HEK293 (cell line): ENCODE measurements around the gene PCOLCE2.

Experiments used
- CTCF ChIA-PET: fragments of 350-600 bp; formaldehyde crosslinking; extraction: SDS; loops from one replicate; lab custom pipeline; 2021; ENCODE audit warnings: antibody characterized with exemption; lab: Yijun Ruan, JAX
- POLR2A ChIA-PET: fragments of 300-600 bp; formaldehyde crosslinking; extraction: SDS; loops from one replicate; lab custom pipeline; 2020; ENCODE audit warnings: antibody characterized with exemption, inconsistent platforms; lab: Yijun Ruan, JAX
- H3K27ac ChIP-seq: fragments of 200-500 bp; sonication (Bioruptor generic); 2 replicates; pipeline ENCODE4 v1.5.1; 2014; ENCODE audit warnings: low read depth, low read length, control low read depth, inconsistent platforms; ENCODE audit errors: extremely low read depth
- H3K36me3 ChIP-seq, 2 experiments: fragments of 200-500 bp in 1 of 2; sonication (Bioruptor generic) in 1 of 2; 1 replicate in 1 of 2; 2 replicates in 1 of 2; pipeline ENCODE4 v1.5.1; 2014 to 2017; ENCODE audit warnings: inconsistent platforms in 2 of 2, low read length in 2 of 2; ENCODE audit not compliant: control insufficient read depth in 2 of 2, insufficient read depth in 1 of 2
- H3K4me1 ChIP-seq: fragments of 200-500 bp; sonication (Bioruptor generic); 2 replicates; pipeline ENCODE4 v1.5.1; 2014; ENCODE audit warnings: mild to moderate bottlenecking, low read length, inconsistent platforms; ENCODE audit not compliant: control insufficient read depth, insufficient read depth
- H3K4me3 ChIP-seq: 2 replicates; pipeline ENCODE4 v1.5.1; 2011; ENCODE audit warnings: low read depth, mild to moderate bottlenecking, control low read depth, low read length, moderate library complexity
- H3K9me3 ChIP-seq: fragments of 200-500 bp; sonication (Bioruptor generic); 2 replicates; pipeline ENCODE4 v1.5.1; 2014; ENCODE audit warnings: low read depth, low read length, inconsistent platforms; ENCODE audit not compliant: control insufficient read depth, insufficient read depth
- CTCF ChIP-seq: fragments of 450-650 bp; formaldehyde crosslinking; IDR thresholded peaks from 2 replicates; pipeline ENCODE4 v1.5.1; 2016; ENCODE audit warnings: missing biosample characterization, missing genetic modification characterization
- KLF8 ChIP-seq: fragments of 450-650 bp; formaldehyde crosslinking; IDR thresholded peaks from 2 replicates; pipeline ENCODE4 v1.5.1; 2016; ENCODE audit warnings: missing biosample characterization, missing genetic modification characterization
- ZNF148 ChIP-seq: fragments of 450-650 bp; formaldehyde crosslinking; IDR thresholded peaks from 2 replicates; pipeline ENCODE4 v1.5.0; 2017; ENCODE audit warnings: missing biosample characterization, missing genetic modification characterization, borderline replicate concordance
- ZNF221 ChIP-seq: fragments of 450-650 bp; formaldehyde crosslinking; IDR thresholded peaks from 2 replicates; pipeline ENCODE4 v1.5.1; 2017; ENCODE audit warnings: missing biosample characterization, missing genetic modification characterization, borderline replicate concordance
- ZNF248 ChIP-seq: fragments of 450-650 bp; formaldehyde crosslinking; IDR thresholded peaks from 2 replicates; pipeline ENCODE4 v1.5.1; 2017; ENCODE audit warnings: missing biosample characterization, missing genetic modification characterization
- ZNF398 ChIP-seq: fragments of 450-650 bp; formaldehyde crosslinking; IDR thresholded peaks from 2 replicates; pipeline ENCODE4 v1.5.1; 2017; ENCODE audit warnings: missing biosample characterization, missing genetic modification characterization
- ZNF544 ChIP-seq: fragments of 450-650 bp; formaldehyde crosslinking; IDR thresholded peaks from 2 replicates; pipeline ENCODE4 v1.5.0; 2017; ENCODE audit warnings: missing biosample characterization, missing genetic modification characterization
- TF ChIP-seq, protein P1 (sequence below): fragments of 450-650 bp; formaldehyde crosslinking; IDR thresholded peaks from 2 replicates; pipeline ENCODE4 v1.5.1; 2017; ENCODE audit warnings: missing biosample characterization, missing genetic modification characterization
- TF ChIP-seq, protein P2 (sequence below): fragments of 450-650 bp; formaldehyde crosslinking; IDR thresholded peaks from 2 replicates; pipeline ENCODE4 v1.5.1; 2016; ENCODE audit warnings: missing biosample characterization, missing genetic modification characterization, borderline replicate concordance
- TF ChIP-seq, protein P3 (sequence below): fragments of 450-650 bp; formaldehyde crosslinking; IDR thresholded peaks from 2 replicates; pipeline ENCODE4 v1.5.1; 2016; ENCODE audit warnings: missing biosample characterization, missing genetic modification characterization
- TF ChIP-seq, protein P4 (sequence below): fragments of 450-650 bp; formaldehyde crosslinking; IDR thresholded peaks from 2 replicates; pipeline ENCODE4 v1.5.1; 2016; ENCODE audit warnings: missing biosample characterization, missing genetic modification characterization
- TF ChIP-seq, protein P5 (sequence below): fragments of 450-650 bp; formaldehyde crosslinking; IDR thresholded peaks from 2 replicates; pipeline ENCODE4 v1.5.1; 2016; ENCODE audit warnings: missing biosample characterization, missing genetic modification characterization

PCOLCE2 gene

DNA sequence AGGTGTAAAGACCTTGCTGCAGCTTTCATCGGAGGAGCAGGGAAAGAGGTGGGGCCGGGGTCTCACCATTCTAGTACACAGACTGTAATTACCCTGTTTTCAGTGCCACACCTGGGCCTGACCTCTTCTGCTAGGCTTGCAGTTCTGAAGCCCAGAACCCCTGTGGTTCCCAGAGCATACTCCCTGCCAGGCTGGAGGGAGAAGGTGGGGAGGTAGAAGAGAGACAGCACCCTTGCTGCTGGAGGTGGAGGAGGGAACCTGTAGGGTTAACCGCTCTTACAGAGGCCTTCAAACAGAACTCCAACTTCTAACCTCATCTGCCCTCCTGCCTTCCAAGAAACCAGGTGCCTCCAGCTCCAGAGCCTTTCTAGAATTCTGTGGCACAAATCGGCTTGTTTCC is 27.0 kb downstream of the PCOLCE2 start:
- TF ChIP-seq, protein P1, sequence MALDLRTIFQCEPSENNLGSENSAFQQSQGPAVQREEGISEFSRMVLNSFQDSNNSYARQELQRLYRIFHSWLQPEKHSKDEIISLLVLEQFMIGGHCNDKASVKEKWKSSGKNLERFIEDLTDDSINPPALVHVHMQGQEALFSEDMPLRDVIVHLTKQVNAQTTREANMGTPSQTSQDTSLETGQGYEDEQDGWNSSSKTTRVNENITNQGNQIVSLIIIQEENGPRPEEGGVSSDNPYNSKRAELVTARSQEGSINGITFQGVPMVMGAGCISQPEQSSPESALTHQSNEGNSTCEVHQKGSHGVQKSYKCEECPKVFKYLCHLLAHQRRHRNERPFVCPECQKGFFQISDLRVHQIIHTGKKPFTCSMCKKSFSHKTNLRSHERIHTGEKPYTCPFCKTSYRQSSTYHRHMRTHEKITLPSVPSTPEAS (tag by site-specific recombination), result no peak
- TF ChIP-seq, protein P2, sequence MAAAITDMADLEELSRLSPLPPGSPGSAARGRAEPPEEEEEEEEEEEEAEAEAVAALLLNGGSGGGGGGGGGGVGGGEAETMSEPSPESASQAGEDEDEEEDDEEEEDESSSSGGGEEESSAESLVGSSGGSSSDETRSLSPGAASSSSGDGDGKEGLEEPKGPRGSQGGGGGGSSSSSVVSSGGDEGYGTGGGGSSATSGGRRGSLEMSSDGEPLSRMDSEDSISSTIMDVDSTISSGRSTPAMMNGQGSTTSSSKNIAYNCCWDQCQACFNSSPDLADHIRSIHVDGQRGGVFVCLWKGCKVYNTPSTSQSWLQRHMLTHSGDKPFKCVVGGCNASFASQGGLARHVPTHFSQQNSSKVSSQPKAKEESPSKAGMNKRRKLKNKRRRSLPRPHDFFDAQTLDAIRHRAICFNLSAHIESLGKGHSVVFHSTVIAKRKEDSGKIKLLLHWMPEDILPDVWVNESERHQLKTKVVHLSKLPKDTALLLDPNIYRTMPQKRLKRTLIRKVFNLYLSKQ (tag by site-specific recombination), result no peak
- no peak for TF ChIP-seq ZNF221
- Histone ChIP-seq H3K4me1 (peaks cover 6% of the 10 kb centered on the region; the same call in 1 of the 2 replicates), H3K36me3 (no peaks in the 10 kb centered on the region), H3K9me3 (no peaks in the 10 kb centered on the region), H3K4me3 (no peak overlapping the region), H3K27ac (no peak overlapping the region)
- ChIA-PET CTCF (no interaction called here), POLR2A (no interaction called here)

DNA sequence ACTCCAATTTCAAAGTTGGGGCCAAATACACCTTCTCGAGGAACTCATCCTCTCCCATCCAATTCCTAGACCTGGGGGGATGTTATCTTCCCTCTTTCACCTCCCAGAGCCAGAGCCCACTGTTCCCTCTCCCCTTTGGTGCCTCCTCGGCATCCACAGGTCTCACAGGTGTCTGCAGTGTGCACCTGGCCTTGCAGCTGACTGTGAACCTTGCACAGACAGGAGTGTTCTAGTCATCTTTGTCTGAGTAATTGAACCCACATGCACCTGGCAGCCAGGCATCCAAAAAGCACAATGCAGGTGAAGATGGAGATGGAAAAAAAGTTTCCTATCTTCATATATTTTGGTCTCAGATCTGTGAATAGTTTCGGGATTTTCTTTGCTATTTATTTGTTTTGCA is 30.8 kb downstream of the PCOLCE2 start:
- ChIA-PET POLR2A (no interaction called here), CTCF (interaction anchor here (1.2 to 1.7 kb wide), 2 partner anchors 8 to 30 kb away, joined by 4 to 5 read pairs; no protein-coding TSS in a partner anchor)
- no peaks in the 10 kb centered on the region for H3K36me3 ChIP-seq
- H3K27ac ChIP-seq, result no peak overlapping the region
- no peak overlapping the region for H3K4me3 ChIP-seq
- 0 out of 2 replicates have a peak, but pooled peaks cover 2% of the 10 kb centered on the region for H3K4me1 ChIP-seq
- no peak for TF ChIP-seq ZNF248 (tag by site-specific recombination)
- TF ChIP-seq KLF8 (tag by site-specific recombination), result no peak
- TF ChIP-seq ZNF148, result no peak
- H3K9me3 ChIP-seq, result no peaks in the 10 kb centered on the region

DNA sequence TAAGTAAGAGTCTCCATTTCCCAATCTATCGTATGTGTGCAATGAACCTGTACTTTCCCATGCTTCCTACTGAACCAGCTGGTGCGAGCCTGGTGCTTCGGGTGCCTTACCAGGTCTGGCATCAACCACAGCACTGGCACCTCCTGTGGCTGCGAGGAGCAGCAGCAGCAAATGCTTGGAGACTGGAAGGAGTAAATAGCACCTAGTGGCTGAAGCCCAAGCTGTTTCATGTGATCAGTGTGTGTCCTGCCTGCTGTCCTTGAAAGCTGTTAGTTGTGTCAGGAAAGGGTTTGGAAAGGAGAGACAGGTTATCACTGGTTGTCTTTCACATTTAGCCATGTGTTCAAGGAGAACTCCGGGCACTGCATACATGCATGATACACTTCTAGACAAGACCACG is 31.8 kb downstream of the PCOLCE2 start:
- CTCF ChIA-PET, result interaction anchor here (0.6 to 1.7 kb wide), 5 partner anchors 9 to 106 kb away, joined by 3 to 5 read pairs (median 4); no protein-coding TSS in a partner anchor
- TF ChIP-seq, protein P3, sequence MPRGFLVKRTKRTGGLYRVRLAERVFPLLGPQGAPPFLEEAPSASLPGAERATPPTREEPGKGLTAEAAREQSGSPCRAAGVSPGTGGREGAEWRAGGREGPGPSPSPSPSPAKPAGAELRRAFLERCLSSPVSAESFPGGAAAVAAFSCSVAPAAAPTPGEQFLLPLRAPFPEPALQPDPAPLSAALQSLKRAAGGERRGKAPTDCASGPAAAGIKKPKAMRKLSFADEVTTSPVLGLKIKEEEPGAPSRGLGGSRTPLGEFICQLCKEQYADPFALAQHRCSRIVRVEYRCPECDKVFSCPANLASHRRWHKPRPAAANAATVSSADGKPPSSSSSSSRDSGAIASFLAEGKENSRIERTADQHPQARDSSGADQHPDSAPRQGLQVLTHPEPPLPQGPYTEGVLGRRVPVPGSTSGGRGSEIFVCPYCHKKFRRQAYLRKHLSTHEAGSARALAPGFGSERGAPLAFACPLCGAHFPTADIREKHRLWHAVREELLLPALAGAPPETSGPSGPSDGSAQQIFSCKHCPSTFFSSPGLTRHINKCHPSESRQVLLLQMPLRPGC (tag by site-specific recombination), result no peak
- TF ChIP-seq ZNF544 (tag by site-specific recombination) (no peak), CTCF (0 out of 2 replicates have a peak, but pooled peaks have one; percentile 22), ZNF398 (tag by site-specific recombination) (no peak)
- TF ChIP-seq, protein P4, sequence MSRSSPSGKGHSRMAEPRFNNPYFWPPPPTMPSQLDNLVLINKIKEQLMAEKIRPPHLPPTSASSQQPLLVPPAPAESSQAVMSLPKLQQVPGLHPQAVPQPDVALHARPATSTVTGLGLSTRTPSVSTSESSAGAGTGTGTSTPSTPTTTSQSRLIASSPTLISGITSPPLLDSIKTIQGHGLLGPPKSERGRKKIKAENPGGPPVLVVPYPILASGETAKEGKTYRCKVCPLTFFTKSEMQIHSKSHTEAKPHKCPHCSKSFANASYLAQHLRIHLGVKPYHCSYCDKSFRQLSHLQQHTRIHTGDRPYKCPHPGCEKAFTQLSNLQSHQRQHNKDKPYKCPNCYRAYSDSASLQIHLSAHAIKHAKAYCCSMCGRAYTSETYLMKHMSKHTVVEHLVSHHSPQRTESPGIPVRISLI (tag by site-specific recombination), result no peak
- TF ChIP-seq, protein P5, sequence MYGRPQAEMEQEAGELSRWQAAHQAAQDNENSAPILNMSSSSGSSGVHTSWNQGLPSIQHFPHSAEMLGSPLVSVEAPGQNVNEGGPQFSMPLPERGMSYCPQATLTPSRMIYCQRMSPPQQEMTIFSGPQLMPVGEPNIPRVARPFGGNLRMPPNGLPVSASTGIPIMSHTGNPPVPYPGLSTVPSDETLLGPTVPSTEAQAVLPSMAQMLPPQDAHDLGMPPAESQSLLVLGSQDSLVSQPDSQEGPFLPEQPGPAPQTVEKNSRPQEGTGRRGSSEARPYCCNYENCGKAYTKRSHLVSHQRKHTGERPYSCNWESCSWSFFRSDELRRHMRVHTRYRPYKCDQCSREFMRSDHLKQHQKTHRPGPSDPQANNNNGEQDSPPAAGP (tag by site-specific recombination), result no peak
- Histone ChIP-seq H3K9me3 (no peaks in the 10 kb centered on the region), H3K36me3 (no peaks in the 10 kb centered on the region), H3K27ac (no peak overlapping the region), H3K4me3 (no peak overlapping the region), H3K4me1 (no peaks in the 10 kb centered on the region)
- POLR2A ChIA-PET, result no interaction called here
